T-helper 2 cell (primary cell): Measurements from ENCODE around the gene ZNF653.
A peak's percentile ranks its signal among the peaks of the same experiment; 100 is the strongest.
"Not testable (repeated sequence)": the region's sequence is repeated elsewhere in the genome, so short reads cannot be mapped to it uniquely, and the experiment has no call there.

Experiments used
- DNase-seq, 5 experiments: peaks; one replicate each; pipeline versions ENCODE4 v3.0.0 to v3.0.0-alpha.2; 2012 to 2022

ZNF653 gene

GRCh38 chr19:11453468-11454341 is 51.9 kb downstream of the ZNF653 start:
- peak in 1 of 5 experiments; percentile 21 for DNase-seq

DNA sequence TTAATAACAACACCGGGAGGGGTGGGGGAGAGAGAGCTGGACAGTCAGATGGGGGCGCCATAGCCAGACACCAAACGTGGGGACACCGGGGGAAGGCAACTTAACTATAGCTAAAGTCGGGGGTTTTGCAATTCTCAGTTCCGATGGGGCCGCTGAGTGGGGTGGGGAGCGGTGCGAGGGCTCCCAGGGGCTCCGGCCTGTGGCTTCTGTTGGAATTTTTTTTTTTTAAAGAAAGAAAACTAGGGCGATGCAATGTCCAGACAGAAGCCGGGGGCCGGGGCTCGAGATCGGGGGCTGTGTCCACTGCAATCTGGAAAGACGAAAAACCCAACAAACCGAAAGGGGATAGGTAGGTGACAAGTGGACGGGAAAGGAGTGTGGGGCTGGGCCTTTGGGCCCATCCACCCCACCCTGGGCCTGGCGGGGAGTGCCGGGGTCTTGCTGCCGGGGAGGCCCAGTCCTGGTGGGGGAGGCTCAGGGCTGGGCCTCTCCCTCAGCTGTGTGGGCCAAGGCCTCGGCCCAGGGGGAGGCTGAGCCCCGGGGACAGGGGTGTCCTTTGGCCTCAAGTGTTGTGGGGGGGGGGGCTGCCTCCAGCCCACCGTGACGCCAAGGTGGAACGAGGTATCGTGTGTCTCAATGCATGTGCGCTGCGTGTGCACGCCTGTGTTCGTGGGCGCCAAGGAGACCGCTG is 52.9 kb downstream of the ZNF653 start:
- no peak for DNase-seq

DNA sequence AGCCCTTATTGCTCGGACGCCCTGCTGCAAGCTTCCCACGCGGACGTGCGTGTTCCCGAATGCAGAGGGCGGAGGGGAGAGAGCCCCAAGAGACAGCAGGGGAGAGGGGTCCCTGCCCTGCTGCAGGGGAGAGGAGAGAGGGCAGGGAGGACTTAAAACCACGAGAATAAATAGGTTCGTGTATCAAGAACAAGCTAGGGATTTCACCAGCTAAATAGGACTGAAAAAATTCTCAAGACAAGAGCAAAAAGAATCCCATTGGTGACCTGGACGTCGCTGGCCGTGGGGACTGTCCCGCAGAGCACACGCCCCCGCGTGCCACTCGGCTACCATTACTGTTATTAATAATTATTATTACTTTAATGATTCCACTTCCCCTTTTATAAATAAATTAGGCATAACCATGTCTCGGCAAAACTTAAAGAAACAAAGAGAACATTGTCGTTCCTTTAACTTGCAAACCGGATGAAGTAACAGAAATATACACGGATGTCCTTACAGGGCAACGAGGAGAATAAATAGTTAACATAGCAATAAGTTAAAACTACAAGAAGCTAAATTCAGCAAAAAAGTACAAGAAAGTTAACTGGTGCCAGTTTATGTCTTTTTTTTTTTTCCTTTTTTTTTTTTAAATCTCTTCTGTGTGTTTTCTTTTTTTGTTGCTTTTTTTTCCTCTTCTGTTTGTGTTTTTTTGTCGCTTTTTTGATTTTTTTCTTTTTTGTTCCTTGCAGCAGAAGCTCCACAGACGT is 53.6 kb downstream of the ZNF653 start:
- DNase-seq = no peak

DNA sequence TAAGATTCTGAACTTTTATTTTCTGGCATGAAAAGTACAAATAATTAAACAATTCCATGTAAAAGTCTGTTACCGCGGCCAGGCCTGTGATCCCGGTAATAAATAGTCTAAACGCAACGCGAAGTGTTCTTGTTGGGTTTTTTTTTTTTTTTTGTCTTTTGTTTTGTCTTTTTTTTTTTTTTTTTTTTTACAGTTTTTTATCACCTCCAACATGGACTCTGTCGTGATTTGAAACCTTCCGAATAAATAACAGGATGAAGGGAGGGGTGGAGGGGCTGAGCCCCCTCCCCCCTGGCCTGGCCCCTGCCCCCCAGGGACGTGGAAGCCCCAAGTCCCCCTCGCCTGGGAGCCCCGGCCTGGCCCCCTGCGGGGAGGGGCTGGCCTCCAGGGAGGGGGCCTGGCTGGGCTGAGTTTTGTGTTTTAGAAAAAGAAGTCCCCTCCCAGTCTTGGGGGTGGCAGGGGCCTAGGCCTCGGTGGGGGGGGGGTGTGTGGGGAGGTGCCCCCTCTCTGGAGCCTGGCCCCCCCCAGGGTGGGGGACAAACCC is 54.2 kb downstream of the ZNF653 start:
- DNase-seq = no peak

DNA sequence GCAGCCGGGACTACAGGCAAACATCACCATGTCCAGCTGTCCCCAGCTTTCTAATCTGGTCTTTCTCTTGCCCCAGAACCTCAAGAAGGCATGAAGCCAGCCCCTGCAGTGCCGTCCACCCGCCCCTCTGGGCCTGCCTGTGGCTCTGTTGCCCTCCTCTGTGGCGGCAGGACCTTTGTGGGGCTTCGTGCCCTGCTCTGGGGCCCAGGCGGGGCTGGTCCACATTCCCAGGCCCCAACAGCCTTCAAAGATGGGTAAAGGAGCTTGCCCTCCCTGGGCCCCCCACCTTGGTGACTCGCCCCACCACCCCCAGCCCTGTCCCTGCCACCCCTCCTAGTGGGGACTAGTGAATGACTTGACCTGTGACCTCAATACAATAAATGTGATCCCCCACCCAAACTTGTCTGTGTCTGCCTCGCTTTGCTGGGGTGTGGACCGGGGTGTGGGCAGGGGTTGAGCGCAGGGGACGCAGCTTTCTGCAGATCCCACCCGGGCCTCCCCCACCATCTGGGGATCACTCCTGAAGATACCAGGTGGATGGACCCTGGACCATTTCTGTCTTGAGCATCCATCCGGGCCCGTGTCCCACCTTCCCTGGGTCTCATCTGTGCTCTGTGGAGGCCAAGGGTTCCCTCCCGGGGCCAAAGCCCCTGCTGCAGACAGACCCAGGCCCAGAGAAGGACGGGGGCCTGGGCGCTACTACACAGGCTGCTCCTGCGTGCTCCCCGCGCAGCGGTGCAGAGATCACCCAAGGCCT is 54.9 kb downstream of the ZNF653 start:
- DNase-seq = no peak

DNA sequence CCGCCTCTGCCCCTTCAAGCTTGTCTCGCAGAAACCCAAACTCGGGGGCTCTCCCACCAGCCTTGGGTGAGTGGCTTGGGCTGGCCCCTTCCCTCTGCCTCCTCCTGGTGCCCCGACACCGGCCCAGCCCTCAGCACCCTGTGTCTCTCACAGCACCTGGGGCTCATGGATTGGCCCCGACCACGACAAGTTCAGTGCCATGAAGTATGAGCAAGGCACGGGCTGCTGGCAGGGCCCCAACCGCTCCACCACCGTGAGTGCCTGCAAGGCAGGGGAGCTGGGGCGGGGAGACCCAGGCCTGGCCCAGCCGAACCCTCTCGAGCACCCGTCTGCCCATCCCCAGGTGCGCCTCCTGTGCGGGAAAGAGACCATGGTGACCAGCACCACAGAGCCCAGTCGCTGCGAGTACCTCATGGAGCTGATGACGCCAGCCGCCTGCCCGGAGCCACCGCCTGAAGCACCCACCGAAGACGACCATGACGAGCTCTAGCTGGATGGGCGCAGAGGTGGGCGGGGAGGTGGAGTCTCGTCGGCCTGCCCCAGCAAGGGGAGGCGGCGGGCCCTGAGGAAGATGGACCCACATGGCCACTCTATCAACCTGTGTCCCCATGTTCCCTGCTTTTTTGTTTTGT is 56.6 kb downstream of the ZNF653 start:
- DNase-seq = no peak

- no peak for DNase-seq
Observed at GRCh38 chr19:11448410-11448809, 57.2 kb downstream of the ZNF653 start.

GRCh38 chr19:11447347-11448262 is 58.0 kb downstream of the ZNF653 start:
- DNase-seq = no peak

DNA sequence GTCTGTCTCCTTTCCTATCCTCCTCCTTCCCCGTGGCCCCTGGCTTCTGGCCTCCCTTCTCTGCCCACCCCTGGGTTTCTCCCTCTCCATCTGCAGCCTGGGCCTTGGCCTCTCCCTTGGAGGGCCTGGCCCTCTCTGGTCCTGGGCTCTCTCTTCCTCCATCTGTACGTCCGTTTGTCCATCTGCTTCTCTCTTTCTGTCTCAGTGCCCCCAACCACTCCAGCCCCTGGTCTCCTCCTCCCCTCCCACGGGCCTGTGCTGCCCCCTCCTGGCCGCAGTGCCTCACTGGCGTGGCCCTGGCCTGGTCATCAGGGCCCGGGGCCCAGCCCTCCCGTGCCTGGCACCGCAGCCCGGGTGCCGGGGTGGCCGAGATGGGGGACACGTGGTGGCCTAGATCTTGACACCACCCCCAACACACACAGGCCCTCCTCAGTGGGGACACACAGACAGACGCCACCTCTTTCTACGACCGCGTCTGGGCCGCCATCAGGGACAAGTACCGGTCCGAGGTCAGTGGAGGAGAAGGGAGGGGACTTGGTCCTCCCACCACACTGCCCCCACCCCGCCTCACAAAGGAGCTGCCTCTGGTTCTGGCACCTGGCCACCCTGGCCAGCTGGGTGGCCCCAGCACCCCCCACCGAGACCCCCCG is 58.9 kb downstream of the ZNF653 start:
- DNase-seq = peak in 2 of 5 experiments; percentile 26 to 42

DNA sequence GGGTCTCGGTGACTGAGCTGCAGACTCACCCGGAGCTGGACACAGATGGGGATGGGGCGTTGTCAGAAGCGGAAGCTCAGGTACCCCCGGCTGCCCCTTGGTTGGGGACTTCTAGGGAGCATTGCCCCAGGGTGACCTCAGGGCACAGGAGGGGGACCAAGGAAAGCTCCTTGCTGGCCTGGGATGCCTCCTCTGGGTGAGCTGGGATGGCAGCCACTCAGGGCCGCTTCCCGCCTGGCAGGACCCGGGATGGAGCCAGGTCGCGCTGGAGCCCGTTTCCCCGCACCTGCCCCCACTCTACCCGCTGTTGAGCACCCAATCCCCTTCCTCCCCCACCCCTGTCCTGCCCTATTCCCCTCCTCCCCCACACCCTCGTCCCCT is 59.4 kb downstream of the ZNF653 start:
- DNase-seq = no peak

DNA sequence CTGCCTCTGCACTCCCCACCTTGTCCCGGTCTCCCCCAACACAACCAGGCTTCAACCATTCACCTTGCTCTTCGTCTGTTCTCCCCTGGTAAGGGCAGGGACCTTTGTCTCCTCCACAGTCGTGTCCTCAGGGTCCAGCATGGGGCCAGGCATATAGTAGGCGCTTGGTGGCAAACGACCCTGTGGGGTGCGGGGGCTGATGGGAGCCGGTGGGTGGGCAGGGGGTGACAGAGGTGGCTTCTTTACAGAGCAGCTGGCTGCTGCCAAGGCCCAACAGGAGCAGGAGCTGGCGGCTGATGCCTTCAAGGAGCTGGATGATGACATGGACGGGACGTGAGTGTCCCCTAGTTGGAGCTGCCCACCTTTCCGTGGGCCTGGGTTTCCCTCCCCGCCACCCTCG is 60.5 kb downstream of the ZNF653 start:
- DNase-seq = no peak

DNA sequence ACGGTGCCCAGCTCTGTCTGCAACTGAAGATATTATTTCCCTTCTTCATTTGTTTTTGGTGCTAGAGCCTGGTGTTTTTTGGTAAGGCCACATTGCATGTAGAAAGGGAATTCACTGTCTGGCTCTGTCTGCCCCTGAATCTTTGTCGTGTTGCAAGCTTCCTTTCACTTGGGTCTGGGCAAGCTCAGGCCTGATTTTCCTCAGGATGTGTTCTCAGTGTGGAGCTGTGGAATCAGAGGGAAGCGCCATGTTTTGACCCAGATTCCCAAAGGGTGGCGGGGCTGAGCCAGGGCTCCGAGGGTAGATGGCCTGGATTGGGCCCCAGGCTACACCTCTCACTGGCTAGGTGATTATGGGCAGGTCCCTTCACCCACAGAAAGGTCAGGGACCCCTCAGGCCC is 61.6 kb downstream of the ZNF653 start:
- no peak for DNase-seq

- no peak for DNase-seq
Observed at GRCh38 chr19:11437955-11438354, 67.7 kb downstream of the ZNF653 start.

DNA sequence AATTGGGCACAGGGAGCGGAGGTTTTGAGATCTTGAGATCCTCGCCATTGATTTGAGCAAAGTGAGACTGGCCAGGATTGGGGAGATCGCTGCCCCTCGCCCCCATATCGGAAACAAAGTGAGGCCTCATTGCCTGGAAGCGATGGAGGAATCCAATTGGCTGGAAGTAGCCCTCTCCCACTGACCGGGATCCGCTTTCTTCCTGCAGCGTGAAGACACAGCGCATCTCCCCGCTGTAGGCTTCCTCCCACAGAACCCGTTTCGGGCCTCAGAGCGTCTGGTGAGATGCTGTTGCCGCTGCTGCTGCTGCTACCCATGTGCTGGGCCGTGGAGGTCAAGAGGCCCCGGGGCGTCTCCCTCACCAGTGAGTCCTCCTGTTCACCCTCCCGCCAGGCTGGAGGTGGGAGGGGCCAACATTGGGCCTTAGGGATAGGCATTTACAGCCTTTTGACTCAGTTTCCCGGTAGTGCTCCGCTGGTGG is 69.8 kb downstream of the ZNF653 start:
- peak in 1 of 5 experiments; percentile 29 for DNase-seq

- peak; percentile 86 to 100 (median 97) for DNase-seq
Observed at GRCh38 chr19:11435057-11435832, 70.4 kb downstream of the ZNF653 start, which contains the start of the genes ODAD3 and PRKCSH. ODAD3 (minus strand) TSS chr19:11435121; CDS start chr19:11435016, 105 bp downstream. PRKCSH (plus strand) TSS chr19:11435635; CDS start chr19:11436118, 483 bp downstream.

DNA sequence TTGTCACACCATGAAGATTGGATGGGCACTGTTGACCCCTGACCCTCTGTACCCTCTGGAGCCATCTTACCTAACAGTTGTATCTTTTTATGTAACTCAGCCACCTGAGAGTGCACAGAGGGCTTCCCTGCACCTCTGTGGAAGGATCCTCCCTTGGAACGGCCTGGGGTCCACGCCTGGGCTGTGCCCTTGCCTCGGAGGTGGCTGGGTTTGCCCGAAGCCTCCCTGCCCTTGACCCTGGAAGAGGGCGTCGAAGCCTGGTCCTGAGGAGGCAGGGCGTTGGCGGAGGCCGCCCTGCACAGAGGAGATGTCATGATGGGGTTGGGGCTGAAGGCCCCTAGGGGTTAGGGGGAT is 71.0 kb downstream of the ZNF653 start:
- no peak for DNase-seq

- DNase-seq = not testable (repeated sequence)
Observed at GRCh38 chr19:11433526-11433925, 72.1 kb downstream of the ZNF653 start.
